GM06990 (cell line): Measurements from ENCODE around the gene ATP4A.

ENCODE experiments used
- DNase-seq: peaks from one replicate; pipeline ENCODE4 v3.0.0-alpha.2; 2011; ENCODE audit not compliant: insufficient read length; ENCODE audit errors: extremely low read depth
- H3K27me3 ChIP-seq: replicated peaks from 2 replicates; pipeline ENCODE4 v1.6.0; 2011; ENCODE audit warnings: low read length; ENCODE audit not compliant: control insufficient read depth, insufficient read depth
- H3K36me3 ChIP-seq: 2 replicates; pipeline ENCODE4 v1.5.1; 2011; ENCODE audit warnings: low read length; ENCODE audit not compliant: control insufficient read depth, insufficient read depth
- H3K4me3 ChIP-seq: replicated peaks from 2 replicates; pipeline ENCODE4 v1.5.1; 2011; ENCODE audit warnings: low read depth, mild to moderate bottlenecking, control low read depth, low read length
- CTCF ChIP-seq: IDR thresholded peaks from 2 replicates; pipeline ENCODE4 v1.5.1; 2011; ENCODE audit warnings: low read length, control low read depth, mild to moderate bottlenecking, inconsistent platforms; ENCODE audit not compliant: insufficient read depth, poor library complexity, severe bottlenecking

Gene ATP4A

GRCh38 chr19:35514282-35514809 is 49.1 kb downstream of the ATP4A start:
- H3K27me3 ChIP-seq = no peaks in the 10 kb centered on the region; the same call in 1 of the 2 replicates
- no peak overlapping the region for H3K4me3 ChIP-seq
- no peaks in the 10 kb centered on the region for H3K36me3 ChIP-seq
- TF ChIP-seq CTCF = no peak
- DNase-seq = no peak

GRCh38 chr19:35513628-35514281 is 49.7 kb downstream of the ATP4A start, which contains the start of gene DMKN:
Gene DMKN (minus strand): TSS chr19:35513649. CDS start chr19:35513475, 174 bp downstream.
- H3K4me3 ChIP-seq = no peak within 1 kb of the TSS
- no peak for TF ChIP-seq CTCF
- no peaks in the 10 kb centered on the region; the same call in 1 of the 2 replicates for H3K27me3 ChIP-seq
- no peaks in the 10 kb centered on the region for H3K36me3 ChIP-seq
- no peak for DNase-seq

- no peaks in the 10 kb centered on the region; the same call in 1 of the 2 replicates for H3K27me3 ChIP-seq
- DNase-seq = no peak
- H3K36me3 ChIP-seq = no peaks in the 10 kb centered on the region
- no peak overlapping the region for H3K4me3 ChIP-seq
- no peak for TF ChIP-seq CTCF
Measured at GRCh38 chr19:35512831-35513627, 50.4 kb downstream of the ATP4A start.

- no peaks in the 10 kb centered on the region for H3K36me3 ChIP-seq
- TF ChIP-seq CTCF = no peak
Measured at GRCh38 chr19:35511337-35511736, 52.1 kb downstream of the ATP4A start.

GRCh38 chr19:35510626-35510964 is 52.9 kb downstream of the ATP4A start:
- no peak for DNase-seq
- no peak overlapping the region for H3K4me3 ChIP-seq
- no peak for TF ChIP-seq CTCF
- H3K36me3 ChIP-seq = no peaks in the 10 kb centered on the region
- no peaks in the 10 kb centered on the region; the same call in 1 of the 2 replicates for H3K27me3 ChIP-seq

More at GRCh38 chr19:35511337-35511736, 52.1 kb downstream of the ATP4A start:
- DNase-seq = no peak
- no peaks in the 10 kb centered on the region; the same call in 1 of the 2 replicates for H3K27me3 ChIP-seq
- no peak overlapping the region for H3K4me3 ChIP-seq
